HepG2 (cell line): ENCODE results near the gene COG1. TPM values are rescaled to one million over a fixed set of nuclear protein-coding genes. Genes with fewer than 3 reads are reported as not detected.

Source experiments
- AGO2 ChIP-seq: fragments of 200-400 bp; formaldehyde crosslinking; optimal IDR thresholded peaks from 2 replicates; pipeline ENCODE3; 2017; ENCODE audit warnings: mild to moderate bottlenecking, low read depth, low read length, moderate library complexity
- ARHGAP35 ChIP-seq: sonication (generic); formaldehyde crosslinking; IDR thresholded peaks from 2 replicates; pipeline ENCODE4 v1.9.0; 2022; ENCODE audit warnings: mild to moderate bottlenecking, inconsistent platforms, moderate library complexity, missing genetic modification reagents, borderline replicate concordance
- FOXK2 ChIP-seq: fragments of 450-650 bp; IDR thresholded peaks from 2 replicates; pipeline ENCODE4 v1.6.1; 2016
- GATAD2A ChIP-seq: IDR thresholded peaks from 2 replicates; pipeline ENCODE4 v1.6.1; 2016
- GMEB1 ChIP-seq: sonication (generic); formaldehyde crosslinking; IDR thresholded peaks from 2 replicates; pipeline ENCODE4 v1.5.1; 2020; ENCODE audit warnings: missing genetic modification reagents, mild to moderate bottlenecking, borderline replicate concordance
- HOXA9 ChIP-seq: sonication (generic); formaldehyde crosslinking; IDR thresholded peaks from 2 replicates; pipeline ENCODE4 v1.8.1; 2022; ENCODE audit warnings: missing genetic modification reagents, mild to moderate bottlenecking, moderate library complexity, borderline replicate concordance
- KDM3A ChIP-seq: IDR thresholded peaks from 2 replicates; pipeline ENCODE4 v1.6.1; 2018; ENCODE audit warnings: low read depth, missing compliant biosample characterization
- KDM5B ChIP-seq: sonication (generic); formaldehyde crosslinking; IDR thresholded peaks from 2 replicates; pipeline ENCODE4 v1.4.0; 2020; ENCODE audit warnings: missing genetic modification reagents, mild to moderate bottlenecking, borderline replicate concordance
- NFIB ChIP-seq: sonication (generic); formaldehyde crosslinking; IDR thresholded peaks from 2 replicates; pipeline ENCODE4 v1.9.0; 2021; ENCODE audit warnings: missing genetic modification reagents, mild to moderate bottlenecking, borderline replicate concordance
- NFKBIZ ChIP-seq: IDR thresholded peaks from 2 replicates; pipeline ENCODE4 v1.6.1; 2018; ENCODE audit warnings: missing genetic modification reagents, missing compliant biosample characterization
- POLR2A ChIP-seq, 2 experiments: IDR thresholded peaks; 2 replicates each; pipeline ENCODE4 v1.6.1; 2011; ENCODE audit warnings: low read depth in 2 of 2, low read length in 2 of 2, mild to moderate bottlenecking in 1 of 2, moderate library complexity in 1 of 2; ENCODE audit not compliant: insufficient read depth in 1 of 2
- SALL1 ChIP-seq: sonication (generic); formaldehyde crosslinking; IDR thresholded peaks from 2 replicates; pipeline ENCODE4 v1.8.0; 2022; ENCODE audit warnings: mild to moderate bottlenecking, missing genetic modification reagents
- SALL2 ChIP-seq: sonication (generic); formaldehyde crosslinking; IDR thresholded peaks from 2 replicates; pipeline ENCODE4 v1.8.1; 2023; ENCODE audit warnings: mild to moderate bottlenecking, missing genetic modification reagents, inconsistent platforms
- SOX13 ChIP-seq, 3 experiments: fragments of 450-650 bp in 1 of 3; sonication (generic) in 1 of 3; formaldehyde crosslinking in 1 of 3; IDR thresholded peaks in 2 of 3; conservative IDR thresholded peaks in 1 of 3; 2 replicates each; pipeline versions ENCODE4 v1.5.0 to v1.6.1; 2016 to 2020; ENCODE audit warnings: antibody characterized with exemption in 1 of 3, mild to moderate bottlenecking in 1 of 3, missing compliant biosample characterization in 1 of 3, missing genetic modification reagents in 1 of 3, moderate library complexity in 1 of 3
- ZBTB21 ChIP-seq: sonication (generic); formaldehyde crosslinking; IDR thresholded peaks from 2 replicates; pipeline ENCODE4 v1.4.0; 2020; ENCODE audit warnings: missing genetic modification reagents
- ZBTB44 ChIP-seq: sonication (generic); formaldehyde crosslinking; IDR thresholded peaks from 2 replicates; pipeline ENCODE4 v1.4.0; 2020; ENCODE audit warnings: missing genetic modification reagents
- ZMAT5 ChIP-seq: sonication (generic); formaldehyde crosslinking; IDR thresholded peaks from 2 replicates; pipeline ENCODE4 v1.5.0; 2020; ENCODE audit warnings: mild to moderate bottlenecking, low read depth, missing genetic modification reagents, borderline replicate concordance
- ZNF337 ChIP-seq: sonication (generic); formaldehyde crosslinking; IDR thresholded peaks from 2 replicates; pipeline ENCODE4 v1.5.1; 2020; ENCODE audit warnings: missing genetic modification reagents, low read depth, mild to moderate bottlenecking, borderline replicate concordance
- ZNF607 ChIP-seq: sonication (generic); formaldehyde crosslinking; IDR thresholded peaks from 2 replicates; pipeline ENCODE4 v1.5.1; 2020; ENCODE audit warnings: missing genetic modification reagents, mild to moderate bottlenecking, borderline replicate concordance
- ZNF629 ChIP-seq: sonication (generic); formaldehyde crosslinking; conservative IDR thresholded peaks from 2 replicates; pipeline ENCODE4 v1.5.0; 2020; ENCODE audit warnings: missing genetic modification reagents
- polyA plus RNA-seq, 8 experiments: library from polyadenylated mRNA; depleted of rRNA in 3 of 8; stranded (reverse) in 7 of 8; unstranded in 1 of 8; fragments of >200 nt; fragmentation: Illumina TruSeq in 4 of 8; extraction: Trizol in 4 of 8; gene quantifications; 2 replicates each; pipeline versions ENCODE4 v1.2.1 to v1.2.3, GENCODE V29; 2011 to 2016; ENCODE audit warnings: low read depth in 4 of 8, missing spikeins in 1 of 8, mixed read lengths in 1 of 8; ENCODE audit not compliant: insufficient read depth in 1 of 8
- total RNA-seq, 5 experiments: library from RNA; depleted of rRNA; stranded (reverse); fragments of >200 nt; fragmentation: Illumina TruSeq; extraction: Trizol; gene quantifications; 2 replicates each; pipeline ENCODE4 v1.2.3, GENCODE V29; 2016; ENCODE audit warnings: low read depth in 1 of 5
- TF ChIP-seq, protein P1 (sequence below): sonication (generic); formaldehyde crosslinking; IDR thresholded peaks from 2 replicates; pipeline ENCODE4 v1.5.0; 2020; ENCODE audit warnings: missing genetic modification reagents
- TF ChIP-seq, protein P2 (sequence below): sonication (generic); formaldehyde crosslinking; IDR thresholded peaks from 2 replicates; pipeline ENCODE4 v1.4.0; 2020; ENCODE audit warnings: missing genetic modification reagents, low read depth, mild to moderate bottlenecking, borderline replicate concordance
- TF ChIP-seq, protein P3 (sequence below): sonication (generic); formaldehyde crosslinking; IDR thresholded peaks from 2 replicates; pipeline ENCODE4 v1.8.0; 2022; ENCODE audit warnings: low read depth, missing genetic modification reagents

COG1 gene
- total and polyA plus RNA-seq, 2 of the 13 experiments (the other 11 are each of a cell fraction or from before 2014, with no cell fraction given) = 36.6 to 39.7 TPM

DNA sequence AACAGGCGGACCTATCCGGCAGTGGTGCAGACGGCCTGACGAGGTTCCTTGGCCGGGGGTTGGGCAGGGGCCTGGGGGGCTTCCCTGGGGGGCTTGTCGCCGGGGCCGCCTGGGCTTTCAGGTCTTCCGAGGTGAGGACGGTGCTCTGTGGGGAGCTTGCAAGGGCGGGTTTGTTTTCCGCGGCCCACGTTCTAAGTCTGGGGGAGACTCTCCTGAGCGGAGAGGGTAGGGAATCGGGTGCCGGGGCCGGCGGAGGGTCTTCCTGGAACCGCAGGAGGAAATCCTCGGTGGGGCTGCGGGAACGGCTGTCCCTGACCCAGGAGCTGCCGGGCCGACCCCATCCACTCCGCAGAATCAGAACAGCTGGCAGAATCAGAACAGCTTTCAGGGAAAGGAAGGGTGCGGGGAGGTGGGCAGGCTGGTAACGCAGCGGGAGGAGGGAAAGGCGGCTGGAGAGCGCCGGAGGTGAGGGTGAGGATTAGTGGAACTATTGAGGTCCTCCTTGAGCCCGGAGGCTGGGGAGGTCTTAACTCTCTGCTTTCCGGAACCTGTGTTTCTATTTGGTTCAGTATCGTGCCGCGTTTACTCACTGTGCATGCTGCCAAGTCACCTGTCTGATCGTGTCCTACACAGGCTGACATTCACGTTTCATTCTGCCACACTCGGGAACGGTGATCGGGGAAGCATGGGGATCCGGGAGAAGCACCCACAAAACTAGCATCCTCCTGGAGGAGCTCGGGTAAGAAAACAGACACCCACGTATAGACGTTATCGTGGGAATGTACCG lies 39.9 kb downstream of the COG1 start (continued):
- TF ChIP-seq SALL2 (no peak), ZBTB21 (CRISPR knock-in tag) (no peak), ZNF629 (CRISPR knock-in tag) (no peak), ARHGAP35 (CRISPR knock-in tag) (no peak), ZMAT5 (CRISPR knock-in tag) (no peak), FOXK2 (no peak), KDM3A (CRISPR knock-in tag) (0 out of 2 replicates have a peak, but pooled peaks have one; percentile 25), SOX13 (IDR thresholded peaks at IDR 0.05) (no peak), SOX13 (CRISPR knock-in tag; conservative IDR thresholded peaks at IDR 0.05 in 1 of 2, IDR thresholded peaks at IDR 0.05 in 1 of 2) (no peak), NFIB (no peak), KDM5B (CRISPR knock-in tag) (peak; percentile 24; the same call in 1 of the 2 replicates), NFKBIZ (CRISPR knock-in tag) (no peak), POLR2A (IDR thresholded peaks at IDR 0.05; ENCODE audit: insufficient read depth in 1 of 2, low read depth in 2 of 2, low read length in 2 of 2) (no peak), HOXA9 (CRISPR knock-in tag) (no peak), ZBTB44 (CRISPR knock-in tag) (no peak), GATAD2A (CRISPR knock-in tag) (no peak; the same call in 1 of the 2 replicates), SALL1 (CRISPR knock-in tag) (no peak), ZNF607 (CRISPR knock-in tag) (peak; percentile 40; the same call in 1 of the 2 replicates), GMEB1 (CRISPR knock-in tag) (no peak), ZNF337 (CRISPR knock-in tag) (no peak), AGO2 (peak; percentile 5)
- TF ChIP-seq, protein P1, sequence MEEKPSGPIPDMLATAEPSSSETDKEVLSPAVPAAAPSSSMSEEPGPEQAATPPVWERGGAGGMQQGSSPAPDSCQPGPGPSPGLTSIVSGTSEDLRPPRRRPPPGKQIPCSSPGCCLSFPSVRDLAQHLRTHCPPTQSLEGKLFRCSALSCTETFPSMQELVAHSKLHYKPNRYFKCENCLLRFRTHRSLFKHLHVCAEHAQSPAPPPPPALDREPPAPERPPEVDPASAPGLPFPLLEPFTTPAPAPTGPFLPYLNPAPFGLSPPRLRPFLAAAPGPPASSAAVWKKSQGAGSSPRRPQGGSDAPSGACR (CRISPR knock-in tag) = peak; percentile 44; the same call in 1 of the 2 replicates
- TF ChIP-seq, protein P2, sequence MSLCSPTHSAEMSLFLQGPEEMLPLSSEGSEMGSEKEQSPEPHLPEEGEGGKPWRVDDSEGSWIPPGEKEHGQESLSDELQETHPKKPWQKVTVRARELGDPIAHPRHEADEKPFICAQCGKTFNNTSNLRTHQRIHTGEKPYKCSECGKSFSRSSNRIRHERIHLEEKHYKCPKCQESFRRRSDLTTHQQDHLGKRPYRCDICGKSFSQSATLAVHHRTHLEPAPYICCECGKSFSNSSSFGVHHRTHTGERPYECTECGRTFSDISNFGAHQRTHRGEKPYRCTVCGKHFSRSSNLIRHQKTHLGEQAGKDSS = no peak
- TF ChIP-seq, protein P3, sequence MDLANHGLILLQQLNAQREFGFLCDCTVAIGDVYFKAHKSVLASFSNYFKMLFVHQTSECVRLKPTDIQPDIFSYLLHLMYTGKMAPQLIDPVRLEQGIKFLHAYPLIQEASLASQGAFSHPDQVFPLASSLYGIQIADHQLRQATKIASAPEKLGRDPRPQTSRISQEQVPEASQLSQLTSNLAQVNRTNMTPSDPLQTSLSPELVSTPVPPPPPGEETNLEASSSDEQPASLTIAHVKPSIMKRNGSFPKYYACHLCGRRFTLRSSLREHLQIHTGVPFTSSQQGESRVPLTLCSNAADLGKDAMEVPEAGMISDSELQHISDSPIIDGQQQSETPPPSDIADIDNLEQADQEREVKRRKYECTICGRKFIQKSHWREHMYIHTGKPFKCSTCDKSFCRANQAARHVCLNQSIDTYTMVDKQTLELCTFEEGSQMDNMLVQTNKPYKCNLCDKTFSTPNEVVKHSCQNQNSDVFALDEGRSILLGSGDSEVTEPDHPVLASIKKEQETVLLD (CRISPR knock-in tag) = no peak
